ENCODE results near the gene KDM6A.
"Not testable (repeated sequence)": the region's sequence is repeated elsewhere in the genome, so short reads cannot be mapped to it uniquely, and the experiment has no call there.

Gene KDM6A

GRCh38 chrX:44957848-44958247 is 84.9 kb downstream of the KDM6A start:
- DNase-seq (ENCODE audit: low read depth in 1 of 2, low spot score in 1 of 2) = no peak

GRCh38 chrX:44958480-44958879 is 85.5 kb downstream of the KDM6A start:
- no peak for DNase-seq (ENCODE audit: low read depth in 1 of 2, low spot score in 1 of 2)

GRCh38 chrX:44961817-44962607 is 89.0 kb downstream of the KDM6A start:
- no peak for DNase-seq (ENCODE audit: low read depth in 1 of 2, low spot score in 1 of 2)

- DNase-seq (ENCODE audit: low read depth in 1 of 2, low spot score in 1 of 2) = no peak
These were observed 90.0 kb downstream of the KDM6A start for GRCh38 chrX:44962944-44963343.

GRCh38 chrX:44967221-44967620 is 94.2 kb downstream of the KDM6A start:
- no peak for DNase-seq (ENCODE audit: low read depth in 1 of 2, low spot score in 1 of 2)

GRCh38 chrX:44970709-44971108 is 97.7 kb downstream of the KDM6A start:
- no peak for DNase-seq (ENCODE audit: low read depth in 1 of 2, low spot score in 1 of 2)

GRCh38 chrX:44971674-44972073 is 98.7 kb downstream of the KDM6A start:
- DNase-seq (ENCODE audit: low read depth in 1 of 2, low spot score in 1 of 2) = no peak

- no peak for DNase-seq (ENCODE audit: low read depth in 1 of 2, low spot score in 1 of 2)
These were observed 99.1 kb downstream of the KDM6A start for GRCh38 chrX:44972132-44972531.

GRCh38 chrX:44973420-44973932 is 100.5 kb downstream of the KDM6A start:
- no peak for DNase-seq (ENCODE audit: low read depth in 1 of 2, low spot score in 1 of 2)

- DNase-seq (ENCODE audit: low read depth in 1 of 2, low spot score in 1 of 2) = no peak
These were observed 101.5 kb downstream of the KDM6A start for GRCh38 chrX:44974451-44974850.

- no peak for DNase-seq (ENCODE audit: low read depth in 1 of 2, low spot score in 1 of 2)
These were observed 102.8 kb downstream of the KDM6A start for GRCh38 chrX:44975666-44976263.

- DNase-seq (ENCODE audit: low read depth in 1 of 2, low spot score in 1 of 2) = no peak
These were observed 106.0 kb downstream of the KDM6A start for GRCh38 chrX:44978976-44979375.

- no peak for DNase-seq (ENCODE audit: low read depth in 1 of 2, low spot score in 1 of 2)
These were observed 107.4 kb downstream of the KDM6A start for GRCh38 chrX:44980403-44980802.

GRCh38 chrX:44980883-44981282 is 107.9 kb downstream of the KDM6A start:
- DNase-seq (ENCODE audit: low read depth in 1 of 2, low spot score in 1 of 2) = no peak

- no peak for DNase-seq (ENCODE audit: low read depth in 1 of 2, low spot score in 1 of 2)
These were observed 117.2 kb downstream of the KDM6A start for GRCh38 chrX:44989995-44990770.

- DNase-seq (ENCODE audit: low read depth in 1 of 2, low spot score in 1 of 2) = no peak
These were observed 119.8 kb downstream of the KDM6A start for GRCh38 chrX:44992775-44993174.

GRCh38 chrX:44996277-44996676 is 123.3 kb downstream of the KDM6A start:
- DNase-seq (ENCODE audit: low read depth in 1 of 2, low spot score in 1 of 2) = no peak

- no peak for DNase-seq (ENCODE audit: low read depth in 1 of 2, low spot score in 1 of 2)
These were observed 124.4 kb downstream of the KDM6A start for GRCh38 chrX:44997282-44997812.

- DNase-seq (ENCODE audit: low read depth in 1 of 2, low spot score in 1 of 2) = no peak
These were observed 124.9 kb downstream of the KDM6A start for GRCh38 chrX:44997888-44998287.

- not testable (repeated sequence) for DNase-seq (ENCODE audit: low read depth in 1 of 2, low spot score in 1 of 2)
These were observed 126.2 kb downstream of the KDM6A start for GRCh38 chrX:44999237-44999636.

- not testable (repeated sequence) for DNase-seq (ENCODE audit: low read depth in 1 of 2, low spot score in 1 of 2)
These were observed 126.9 kb downstream of the KDM6A start for GRCh38 chrX:44999872-45000271.

GRCh38 chrX:45001048-45001447 is 128.1 kb downstream of the KDM6A start:
- no peak for DNase-seq (ENCODE audit: low read depth in 1 of 2, low spot score in 1 of 2)
